GM12891 (cell line): ENCODE data around the gene NIPSNAP2.

Source experiments
- POLR2A ChIP-seq: IDR thresholded peaks from 2 replicates; pipeline ENCODE4 v1.6.1; 2011; ENCODE audit warnings: low read depth, low read length, control low read depth
- POLR2AphosphoS5 ChIP-seq: IDR thresholded peaks from 2 replicates; pipeline ENCODE4 v1.6.1; 2011; ENCODE audit warnings: low read depth, low read length, control low read depth
- SPI1 ChIP-seq: IDR thresholded peaks from 2 replicates; pipeline ENCODE4 v1.6.1; 2011; ENCODE audit warnings: low read depth, low read length, control low read depth
- TAF1 ChIP-seq: IDR thresholded peaks from 2 replicates; pipeline ENCODE4 v1.6.1; 2011; ENCODE audit warnings: low read depth, low read length, control low read depth

DNA sequence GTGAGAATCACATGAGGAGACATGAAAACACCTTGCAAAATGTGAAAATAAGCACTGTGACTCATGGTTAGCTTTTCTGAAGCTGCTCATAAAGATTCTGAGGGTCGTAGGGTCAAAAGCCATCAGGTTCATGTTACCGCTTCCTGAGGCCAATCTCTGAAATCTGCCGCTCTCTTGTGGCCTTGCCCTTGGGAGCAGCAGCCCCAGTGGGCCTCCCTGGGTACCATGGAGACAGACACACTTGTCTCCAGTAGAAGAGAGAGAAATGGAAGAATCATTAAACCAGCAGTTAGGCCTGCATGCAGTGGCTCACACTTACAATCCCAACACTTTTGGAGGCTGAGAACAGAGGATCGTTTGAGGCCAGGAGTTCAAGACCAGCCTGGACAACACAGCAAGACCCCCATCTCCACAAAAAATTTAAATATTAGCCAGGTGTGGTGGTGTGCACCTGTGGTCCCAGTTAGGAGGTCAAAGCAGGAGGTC is 42.8 kb downstream of the NIPSNAP2 start:
- TF ChIP-seq POLR2A: no peak
- no peak for TF ChIP-seq POLR2AphosphoS5
- TF ChIP-seq TAF1: no peak
- no peak for TF ChIP-seq SPI1
